ENCODE results near the gene CD27.

CD27 gene
- long read RNA-seq = 0 reads

DNA sequence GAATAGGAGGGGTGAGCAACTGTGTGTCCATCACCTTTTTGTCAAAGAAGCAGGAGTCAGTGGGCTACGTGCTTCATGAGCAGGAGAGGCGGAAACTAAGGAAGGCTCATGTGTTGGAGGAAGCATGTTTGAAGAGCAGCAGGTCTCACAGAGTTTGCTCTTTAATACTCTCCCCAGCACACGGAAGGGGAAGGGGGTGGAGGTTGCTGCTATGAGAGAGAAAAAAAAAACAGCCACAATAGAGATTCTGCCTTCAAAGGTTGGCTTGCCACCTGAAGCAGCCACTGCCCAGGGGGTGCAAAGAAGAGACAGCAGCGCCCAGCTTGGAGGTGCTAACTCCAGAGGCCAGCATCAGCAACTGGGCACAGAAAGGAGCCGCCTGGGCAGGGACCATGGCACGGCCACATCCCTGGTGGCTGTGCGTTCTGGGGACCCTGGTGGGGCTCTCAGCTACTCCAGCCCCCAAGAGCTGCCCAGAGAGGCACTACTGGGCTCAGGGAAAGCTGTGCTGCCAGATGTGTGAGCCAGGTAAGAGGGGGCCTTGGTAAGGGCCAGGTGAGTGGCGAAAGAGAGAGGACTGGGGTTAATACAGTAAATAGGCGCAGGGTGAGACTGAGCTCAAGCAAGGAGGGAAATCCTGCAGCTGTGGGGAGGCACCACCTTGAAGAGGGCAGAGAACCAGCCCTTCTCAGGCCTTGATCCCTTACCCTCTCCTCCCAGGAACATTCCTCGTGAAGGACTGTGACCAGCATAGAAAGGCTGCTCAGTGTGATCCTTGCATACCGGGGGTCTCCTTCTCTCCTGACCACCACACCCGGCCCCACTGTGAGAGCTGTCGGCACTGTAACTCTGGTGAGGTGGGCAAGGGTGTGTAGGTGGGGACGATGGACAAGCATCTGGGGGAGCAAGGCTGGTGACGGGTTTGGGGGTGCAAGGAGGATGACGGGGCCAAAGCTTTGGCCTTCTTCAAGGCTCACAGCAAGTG is at the start of gene CD27:
CD27 (plus strand) TSS at position 252 of the 985 bp plus-strand sequence; CDS start at position 393, 141 bp downstream.
- Histone ChIP-seq H3K27ac (replicated peaks) (no peak within 1 kb of the TSS), H3K27me3 (ENCODE audit: insufficient read depth, poor library complexity, severe bottlenecking) (no peaks in the 10 kb centered on the region), H3K4me3 (replicated peaks; ENCODE audit: insufficient read depth, low read length) (no peak within 1 kb of the TSS)
- TF ChIP-seq POLR2AphosphoS5 (IDR thresholded peaks at IDR 0.05; ENCODE audit: low read depth) = no peak
- TF ChIP-seq SPI1 (IDR thresholded peaks at IDR 0.05; ENCODE audit: borderline replicate concordance, low read depth) = no peak
- TF ChIP-seq GABPA (IDR thresholded peaks at IDR 0.05; ENCODE audit: low read depth) = no peak
- TF ChIP-seq, protein P1, sequence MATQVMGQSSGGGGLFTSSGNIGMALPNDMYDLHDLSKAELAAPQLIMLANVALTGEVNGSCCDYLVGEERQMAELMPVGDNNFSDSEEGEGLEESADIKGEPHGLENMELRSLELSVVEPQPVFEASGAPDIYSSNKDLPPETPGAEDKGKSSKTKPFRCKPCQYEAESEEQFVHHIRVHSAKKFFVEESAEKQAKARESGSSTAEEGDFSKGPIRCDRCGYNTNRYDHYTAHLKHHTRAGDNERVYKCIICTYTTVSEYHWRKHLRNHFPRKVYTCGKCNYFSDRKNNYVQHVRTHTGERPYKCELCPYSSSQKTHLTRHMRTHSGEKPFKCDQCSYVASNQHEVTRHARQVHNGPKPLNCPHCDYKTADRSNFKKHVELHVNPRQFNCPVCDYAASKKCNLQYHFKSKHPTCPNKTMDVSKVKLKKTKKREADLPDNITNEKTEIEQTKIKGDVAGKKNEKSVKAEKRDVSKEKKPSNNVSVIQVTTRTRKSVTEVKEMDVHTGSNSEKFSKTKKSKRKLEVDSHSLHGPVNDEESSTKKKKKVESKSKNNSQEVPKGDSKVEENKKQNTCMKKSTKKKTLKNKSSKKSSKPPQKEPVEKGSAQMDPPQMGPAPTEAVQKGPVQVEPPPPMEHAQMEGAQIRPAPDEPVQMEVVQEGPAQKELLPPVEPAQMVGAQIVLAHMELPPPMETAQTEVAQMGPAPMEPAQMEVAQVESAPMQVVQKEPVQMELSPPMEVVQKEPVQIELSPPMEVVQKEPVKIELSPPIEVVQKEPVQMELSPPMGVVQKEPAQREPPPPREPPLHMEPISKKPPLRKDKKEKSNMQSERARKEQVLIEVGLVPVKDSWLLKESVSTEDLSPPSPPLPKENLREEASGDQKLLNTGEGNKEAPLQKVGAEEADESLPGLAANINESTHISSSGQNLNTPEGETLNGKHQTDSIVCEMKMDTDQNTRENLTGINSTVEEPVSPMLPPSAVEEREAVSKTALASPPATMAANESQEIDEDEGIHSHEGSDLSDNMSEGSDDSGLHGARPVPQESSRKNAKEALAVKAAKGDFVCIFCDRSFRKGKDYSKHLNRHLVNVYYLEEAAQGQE (IDR thresholded peaks at IDR 0.05; ENCODE audit: insufficient replicate concordance, low read depth) = no peak
- TF ChIP-seq, protein P2, sequence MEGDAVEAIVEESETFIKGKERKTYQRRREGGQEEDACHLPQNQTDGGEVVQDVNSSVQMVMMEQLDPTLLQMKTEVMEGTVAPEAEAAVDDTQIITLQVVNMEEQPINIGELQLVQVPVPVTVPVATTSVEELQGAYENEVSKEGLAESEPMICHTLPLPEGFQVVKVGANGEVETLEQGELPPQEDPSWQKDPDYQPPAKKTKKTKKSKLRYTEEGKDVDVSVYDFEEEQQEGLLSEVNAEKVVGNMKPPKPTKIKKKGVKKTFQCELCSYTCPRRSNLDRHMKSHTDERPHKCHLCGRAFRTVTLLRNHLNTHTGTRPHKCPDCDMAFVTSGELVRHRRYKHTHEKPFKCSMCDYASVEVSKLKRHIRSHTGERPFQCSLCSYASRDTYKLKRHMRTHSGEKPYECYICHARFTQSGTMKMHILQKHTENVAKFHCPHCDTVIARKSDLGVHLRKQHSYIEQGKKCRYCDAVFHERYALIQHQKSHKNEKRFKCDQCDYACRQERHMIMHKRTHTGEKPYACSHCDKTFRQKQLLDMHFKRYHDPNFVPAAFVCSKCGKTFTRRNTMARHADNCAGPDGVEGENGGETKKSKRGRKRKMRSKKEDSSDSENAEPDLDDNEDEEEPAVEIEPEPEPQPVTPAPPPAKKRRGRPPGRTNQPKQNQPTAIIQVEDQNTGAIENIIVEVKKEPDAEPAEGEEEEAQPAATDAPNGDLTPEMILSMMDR (IDR thresholded peaks at IDR 0.05; ENCODE audit: insufficient read depth, low read length) = no peak
- no peak for DNase-seq (ENCODE audit: low read depth in 1 of 2, low spot score in 1 of 2)

DNA sequence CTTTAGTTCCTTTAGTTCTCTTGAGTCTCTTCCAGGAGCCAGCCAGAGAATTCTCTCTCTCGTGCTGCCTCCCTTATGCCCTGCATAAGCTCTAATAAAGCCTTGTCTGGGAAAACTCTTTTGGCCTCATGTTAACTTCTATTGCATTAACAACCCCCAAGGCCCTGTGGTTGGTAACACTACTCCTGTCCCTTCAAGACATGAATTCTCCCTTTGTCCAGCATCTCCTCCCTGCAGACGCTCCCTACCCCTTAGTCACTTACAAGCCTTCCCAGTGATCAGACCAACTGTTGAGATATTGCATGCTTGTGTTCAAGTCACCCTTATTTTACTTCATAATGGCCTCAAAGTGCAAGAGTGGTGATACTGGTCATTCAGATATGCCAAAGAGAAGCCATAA is 48.7 kb upstream of the CD27 start:
- no peak overlapping the region for H3K27ac ChIP-seq (replicated peaks)
- DNase-seq (ENCODE audit: low read depth in 1 of 2, low spot score in 1 of 2) = no peak
- H3K4me3 ChIP-seq (replicated peaks; ENCODE audit: insufficient read depth, low read length) = no peak overlapping the region
- H3K27me3 ChIP-seq (ENCODE audit: insufficient read depth, poor library complexity, severe bottlenecking) = no peaks in the 10 kb centered on the region
- TF ChIP-seq, protein P1 (IDR thresholded peaks at IDR 0.05; ENCODE audit: insufficient replicate concordance, low read depth) = no peak
- TF ChIP-seq, protein P2 (IDR thresholded peaks at IDR 0.05; ENCODE audit: insufficient read depth, low read length) = no peak
- TF ChIP-seq SPI1 (IDR thresholded peaks at IDR 0.05; ENCODE audit: borderline replicate concordance, low read depth) (no peak), POLR2AphosphoS5 (IDR thresholded peaks at IDR 0.05; ENCODE audit: low read depth) (no peak), GABPA (IDR thresholded peaks at IDR 0.05; ENCODE audit: low read depth) (no peak)

DNA sequence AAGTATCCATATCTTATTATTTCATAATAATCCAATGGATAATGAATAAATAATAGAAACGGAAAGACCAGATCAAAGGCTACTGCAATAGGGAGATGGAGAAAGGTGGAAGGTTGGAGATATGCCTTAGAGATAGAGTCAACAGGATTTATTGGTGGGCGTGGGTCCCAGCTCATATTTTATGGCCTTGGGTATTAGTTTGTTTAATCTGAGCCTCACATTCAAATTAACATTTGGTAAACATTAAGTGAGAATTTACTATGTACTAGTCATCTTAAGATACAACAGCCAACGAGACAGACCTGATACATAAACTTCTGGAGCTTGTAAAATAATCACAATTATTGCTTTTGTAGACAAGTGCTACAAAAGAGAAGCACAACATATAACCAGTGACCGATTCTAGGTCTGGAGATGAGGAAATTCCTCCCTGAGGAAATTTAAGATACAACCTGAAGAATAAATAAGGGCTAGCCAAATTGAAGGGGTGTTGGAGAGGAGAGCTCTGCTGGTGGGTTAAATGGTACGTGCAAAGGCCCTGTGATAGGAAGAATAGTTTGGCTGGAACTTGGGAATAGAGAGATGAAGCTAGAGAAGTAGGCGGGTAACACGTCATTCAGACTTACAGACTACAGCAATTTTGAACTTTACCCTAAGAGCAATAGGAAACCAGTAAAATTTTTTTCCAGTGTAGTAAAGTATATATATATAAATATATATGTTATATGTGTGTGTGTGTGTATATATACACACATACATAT is 44.7 kb upstream of the CD27 start:
- no peak for DNase-seq (ENCODE audit: low read depth in 1 of 2, low spot score in 1 of 2)
- H3K27ac ChIP-seq (replicated peaks) = no peak overlapping the region
- TF ChIP-seq, protein P2 (IDR thresholded peaks at IDR 0.05; ENCODE audit: insufficient read depth, low read length) = no peak
- no peak for TF ChIP-seq SPI1 (IDR thresholded peaks at IDR 0.05; ENCODE audit: borderline replicate concordance, low read depth)
- TF ChIP-seq, protein P1 (IDR thresholded peaks at IDR 0.05; ENCODE audit: insufficient replicate concordance, low read depth) = no peak
- TF ChIP-seq POLR2AphosphoS5 (IDR thresholded peaks at IDR 0.05; ENCODE audit: low read depth) = no peak
- TF ChIP-seq GABPA (IDR thresholded peaks at IDR 0.05; ENCODE audit: low read depth) = no peak
- no peak overlapping the region for H3K4me3 ChIP-seq (replicated peaks; ENCODE audit: insufficient read depth, low read length)
- H3K27me3 ChIP-seq (ENCODE audit: insufficient read depth, poor library complexity, severe bottlenecking) = no peaks in the 10 kb centered on the region

All from HL-60 (cell line).